Bronchial epithelial cell (primary cell): Measurements from ENCODE around the gene ST7L. TPM values are rescaled to one million over a fixed set of nuclear protein-coding genes. Genes with fewer than 3 reads are reported as not detected.

Source experiments
- DNase-seq: peaks from one replicate; pipeline ENCODE4 v3.0.0-alpha.2; 2010; ENCODE audit warnings: low read depth
- FAIRE-seq: peaks from 2 replicates; lab custom pipeline; 2011; peaks lifted over from hg19 to GRCh38; lab: Jason Lieb, UNC
- H3K27me3 ChIP-seq: 2 replicates; pipeline ENCODE4 v1.5.1; 2011; ENCODE audit warnings: low read length; ENCODE audit not compliant: control insufficient read depth, insufficient read depth
- H3K36me3 ChIP-seq: 2 replicates; pipeline ENCODE4 v1.5.1; 2011; ENCODE audit warnings: low read length; ENCODE audit not compliant: control insufficient read depth, insufficient read depth
- H3K4me3 ChIP-seq: 2 replicates; pipeline ENCODE4 v1.5.1; 2011; ENCODE audit warnings: mild to moderate bottlenecking, low read depth, low read length, control low read depth
- total RNA-seq: library from RNA; depleted of rRNA; stranded (reverse); fragments of >200 nt; gene quantifications from 2 replicates; pipeline ENCODE4 v1.2.1, GENCODE V29; 2014
- TF ChIP-seq, protein P1 (sequence below): IDR thresholded peaks from 2 replicates; pipeline ENCODE4 v1.5.1; 2011; ENCODE audit warnings: mild to moderate bottlenecking, moderate library complexity, low read length, control low read depth, inconsistent platforms; ENCODE audit not compliant: insufficient read depth, severe bottlenecking

Gene ST7L, protein sequence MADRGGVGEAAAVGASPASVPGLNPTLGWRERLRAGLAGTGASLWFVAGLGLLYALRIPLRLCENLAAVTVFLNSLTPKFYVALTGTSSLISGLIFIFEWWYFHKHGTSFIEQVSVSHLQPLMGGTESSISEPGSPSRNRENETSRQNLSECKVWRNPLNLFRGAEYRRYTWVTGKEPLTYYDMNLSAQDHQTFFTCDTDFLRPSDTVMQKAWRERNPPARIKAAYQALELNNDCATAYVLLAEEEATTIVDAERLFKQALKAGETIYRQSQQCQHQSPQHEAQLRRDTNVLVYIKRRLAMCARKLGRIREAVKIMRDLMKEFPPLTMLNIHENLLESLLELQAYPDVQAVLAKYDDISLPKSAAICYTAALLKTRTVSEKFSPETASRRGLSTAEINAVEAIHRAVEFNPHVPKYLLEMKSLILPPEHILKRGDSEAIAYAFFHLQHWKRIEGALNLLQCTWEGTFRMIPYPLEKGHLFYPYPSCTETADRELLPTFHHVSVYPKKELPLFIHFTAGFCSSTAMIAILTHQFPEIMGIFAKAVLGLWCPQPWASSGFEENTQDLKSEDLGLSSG
- total RNA-seq: 10.8 and 13.8 TPM in 2 replicates

DNA sequence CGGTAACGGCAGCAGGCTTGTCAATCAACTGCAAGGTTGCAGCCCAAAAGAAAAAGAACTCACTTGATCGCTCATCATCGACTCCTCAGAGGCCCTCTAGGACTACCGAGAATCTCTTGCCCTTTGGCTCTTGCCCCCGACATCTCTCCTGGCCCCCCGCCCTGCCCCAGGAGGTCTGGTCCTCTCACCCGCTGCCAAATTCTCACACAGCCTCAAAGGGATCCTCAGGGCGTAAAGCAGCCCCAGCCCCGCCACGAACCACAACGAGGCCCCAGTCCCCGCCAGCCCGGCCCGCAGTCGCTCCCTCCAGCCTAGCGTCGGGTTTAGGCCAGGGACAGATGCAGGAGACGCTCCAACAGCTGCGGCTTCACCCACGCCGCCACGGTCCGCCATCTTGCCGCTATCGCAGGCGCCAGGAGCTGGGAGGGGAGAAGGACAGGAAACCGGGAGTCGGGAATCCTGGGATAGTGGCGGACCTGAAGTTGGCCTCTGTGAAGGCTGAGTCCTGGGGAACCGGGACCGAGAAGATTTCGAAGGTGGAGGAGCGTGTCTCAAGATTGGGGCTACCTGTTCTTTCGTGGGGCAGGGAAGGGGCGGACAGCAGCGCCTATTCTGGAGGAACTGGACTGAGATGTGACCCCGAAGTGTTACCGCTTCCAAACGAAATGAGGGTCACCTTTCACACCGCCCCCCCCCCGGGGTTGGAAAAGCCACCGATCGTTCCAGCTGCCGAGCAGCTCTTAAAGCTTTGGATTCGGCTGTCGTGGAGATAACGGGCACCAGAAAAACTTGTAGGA is at the start of gene ST7L:
TSS of gene ST7L (minus strand) at position 421 of the 797 bp plus-strand sequence. CDS start at position 393, 28 bp downstream.
- Histone ChIP-seq H3K36me3 (no peaks in the 10 kb centered on the region), H3K27me3 (no peaks in the 10 kb centered on the region), H3K4me3 (peak within 1 kb of the TSS; percentile 100)
- DNase-seq (peak; percentile 63), FAIRE-seq (no peak)
- TF ChIP-seq, protein P1, sequence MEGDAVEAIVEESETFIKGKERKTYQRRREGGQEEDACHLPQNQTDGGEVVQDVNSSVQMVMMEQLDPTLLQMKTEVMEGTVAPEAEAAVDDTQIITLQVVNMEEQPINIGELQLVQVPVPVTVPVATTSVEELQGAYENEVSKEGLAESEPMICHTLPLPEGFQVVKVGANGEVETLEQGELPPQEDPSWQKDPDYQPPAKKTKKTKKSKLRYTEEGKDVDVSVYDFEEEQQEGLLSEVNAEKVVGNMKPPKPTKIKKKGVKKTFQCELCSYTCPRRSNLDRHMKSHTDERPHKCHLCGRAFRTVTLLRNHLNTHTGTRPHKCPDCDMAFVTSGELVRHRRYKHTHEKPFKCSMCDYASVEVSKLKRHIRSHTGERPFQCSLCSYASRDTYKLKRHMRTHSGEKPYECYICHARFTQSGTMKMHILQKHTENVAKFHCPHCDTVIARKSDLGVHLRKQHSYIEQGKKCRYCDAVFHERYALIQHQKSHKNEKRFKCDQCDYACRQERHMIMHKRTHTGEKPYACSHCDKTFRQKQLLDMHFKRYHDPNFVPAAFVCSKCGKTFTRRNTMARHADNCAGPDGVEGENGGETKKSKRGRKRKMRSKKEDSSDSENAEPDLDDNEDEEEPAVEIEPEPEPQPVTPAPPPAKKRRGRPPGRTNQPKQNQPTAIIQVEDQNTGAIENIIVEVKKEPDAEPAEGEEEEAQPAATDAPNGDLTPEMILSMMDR: no peak

DNA sequence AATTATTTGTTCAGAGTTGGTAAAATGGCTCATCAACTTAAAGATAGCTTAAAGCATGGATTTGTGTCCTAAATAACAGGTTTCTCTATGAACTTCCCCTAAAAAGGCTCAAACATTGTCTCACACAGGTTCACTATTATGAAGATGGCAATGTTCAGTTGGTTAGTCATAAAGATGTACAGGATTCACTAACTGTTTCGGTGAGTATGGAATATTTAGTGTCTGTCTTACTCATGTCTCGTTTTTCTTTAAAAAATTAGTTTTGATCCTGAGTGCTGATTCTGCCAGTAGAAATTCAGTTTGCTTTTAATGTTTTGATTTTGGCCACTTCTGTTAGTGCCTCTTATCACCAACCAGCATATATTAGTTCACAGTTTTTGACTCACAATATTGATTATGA is 48.0 kb upstream of the ST7L start:
- TF ChIP-seq, protein P1: no peak
- no peak for FAIRE-seq

DNA sequence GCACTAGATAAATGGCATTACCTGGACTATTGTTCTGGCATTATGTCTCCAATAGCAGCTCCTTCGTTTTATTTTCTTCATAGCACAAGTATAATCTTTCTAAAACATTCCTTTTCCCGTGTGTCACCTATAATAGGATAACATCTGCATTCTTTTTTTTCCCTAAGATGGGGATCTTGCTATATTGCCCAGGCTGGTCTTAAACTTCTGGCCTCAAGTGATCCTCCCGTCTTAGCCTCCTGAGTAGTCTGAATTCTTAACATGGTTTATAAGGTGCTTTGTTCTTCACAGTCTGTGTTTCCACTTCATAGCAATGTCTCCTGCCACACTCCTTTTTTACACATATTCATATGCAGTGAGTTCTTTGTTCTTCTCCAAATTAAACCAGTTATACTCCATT is 46.9 kb upstream of the ST7L start:
- TF ChIP-seq, protein P1: no peak
- peaks cover 17% of the 10 kb centered on the region for H3K36me3 ChIP-seq
- no peaks in the 10 kb centered on the region for H3K27me3 ChIP-seq
- DNase-seq (no peak), FAIRE-seq (no peak)
- no peak overlapping the region for H3K4me3 ChIP-seq

More for the DNA sequence above, 48.0 kb upstream of the ST7L start:
- Histone ChIP-seq H3K36me3 (peaks cover 13% of the 10 kb centered on the region), H3K4me3 (no peak overlapping the region), H3K27me3 (no peaks in the 10 kb centered on the region)
- DNase-seq: no peak

DNA sequence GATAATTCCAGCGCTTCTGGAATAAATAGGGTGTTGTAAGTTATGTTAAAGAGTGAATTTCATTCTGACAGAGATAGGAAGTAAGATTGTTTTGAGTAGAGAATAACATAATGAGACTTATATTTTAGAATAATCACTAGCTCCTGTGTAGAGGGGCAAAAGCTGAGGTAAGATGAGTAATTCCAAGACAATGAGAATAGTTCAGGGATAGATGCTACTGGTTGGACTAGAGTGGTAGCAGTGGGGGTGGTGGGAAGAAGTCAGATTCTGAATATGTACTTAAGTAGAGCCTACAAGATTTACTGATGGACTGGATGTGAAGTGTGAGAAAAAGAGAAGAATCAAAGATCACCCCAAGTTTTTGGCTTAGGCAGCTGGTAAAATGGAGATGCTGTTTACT is 32.3 kb upstream of the ST7L start:
- no peak for DNase-seq
- TF ChIP-seq, protein P1: no peak
- Histone ChIP-seq H3K27me3 (no peaks in the 10 kb centered on the region), H3K4me3 (no peak overlapping the region), H3K36me3 (peaks cover 10% of the 10 kb centered on the region)
- no peak for FAIRE-seq

DNA sequence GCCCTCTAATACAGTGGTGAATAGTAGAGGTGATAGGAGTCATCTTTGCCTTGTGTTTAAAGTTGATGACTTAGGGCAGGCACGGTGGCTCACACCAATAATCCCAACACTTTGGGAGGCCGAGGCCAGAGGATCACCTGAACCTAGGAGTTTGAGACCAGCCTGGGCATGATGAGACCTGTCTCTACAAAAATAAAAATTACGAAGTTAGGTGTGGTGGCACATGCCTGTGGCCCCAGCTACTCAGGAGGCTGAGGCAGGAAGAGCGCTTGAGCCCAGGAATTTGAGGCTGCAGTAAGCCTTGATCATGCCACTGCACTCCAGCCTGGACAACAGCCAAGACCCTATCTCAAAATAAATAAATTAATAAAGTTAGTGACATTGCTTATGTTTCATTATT is 27.3 kb upstream of the ST7L start:
- FAIRE-seq (no peak), DNase-seq (peak; percentile 59)
- Histone ChIP-seq H3K36me3 (peaks cover 6% of the 10 kb centered on the region), H3K4me3 (no peak overlapping the region), H3K27me3 (no peaks in the 10 kb centered on the region)
- TF ChIP-seq, protein P1: no peak
